H1 (cell line): ENCODE data around the gene KLF5. TPM values are rescaled to one million over a fixed set of nuclear protein-coding genes. Genes with fewer than 3 reads are reported as not detected.

Source experiments
- CTCF ChIA-PET: fragments of 300-600 bp; sonication (Branson Sonifier 250); formaldehyde crosslinking; loops from one replicate; lab custom pipeline; 2021; ENCODE audit not compliant: partially characterized antibody; lab: Charles Lee
- POLR2A ChIA-PET: fragments of 300-600 bp; sonication (Branson Sonifier 250); formaldehyde crosslinking; loops from one replicate; lab custom pipeline; 2021; ENCODE audit warnings: inconsistent platforms; ENCODE audit not compliant: partially characterized antibody; lab: Charles Lee
- DNase-seq, 2 experiments: peaks; one replicate each; pipeline versions ENCODE4 v3.0.0 to v3.0.0-alpha.2; 2010 to 2022; ENCODE audit warnings: low spot score in 2 of 2, low read depth in 1 of 2, mixed read lengths in 1 of 2
- FAIRE-seq: peaks from 2 replicates; lab custom pipeline; 2011; peaks lifted over from hg19 to GRCh38; lab: Jason Lieb, UNC
- H2AFZ ChIP-seq: 2 replicates; pipeline ENCODE4 v1.8.1; 2012; ENCODE audit warnings: low read length, inconsistent platforms
- H2AK5ac ChIP-seq: 2 replicates; pipeline ENCODE4 v1.6.1; 2013; ENCODE audit warnings: low read depth, low read length
- H2BK120ac ChIP-seq: replicated peaks from 2 replicates; pipeline ENCODE3; 2013; ENCODE audit warnings: low read depth, low read length, inconsistent platforms
- H2BK12ac ChIP-seq: 2 replicates; pipeline ENCODE4 v1.6.1; 2013; ENCODE audit warnings: low read depth, low read length
- H2BK15ac ChIP-seq: 2 replicates; pipeline ENCODE4 v1.6.1; 2013; ENCODE audit warnings: low read length
- H2BK20ac ChIP-seq: 2 replicates; pipeline ENCODE4 v1.6.1; 2013; ENCODE audit warnings: low read length
- H2BK5ac ChIP-seq: 2 replicates; pipeline ENCODE4 v1.6.1; 2013; ENCODE audit warnings: low read depth, low read length
- H3K14ac ChIP-seq: 2 replicates; pipeline ENCODE4 v1.6.1; 2013; ENCODE audit warnings: inconsistent platforms; ENCODE audit not compliant: insufficient read length
- H3K18ac ChIP-seq: 2 replicates; pipeline ENCODE4 v1.6.1; 2013; ENCODE audit warnings: low read length; ENCODE audit errors: extremely low read depth
- H3K23ac ChIP-seq: 2 replicates; pipeline ENCODE4 v1.6.1; 2013; ENCODE audit warnings: inconsistent platforms; ENCODE audit not compliant: insufficient read length
- H3K23me2 ChIP-seq: 2 replicates; pipeline ENCODE4 v1.6.1; 2013; ENCODE audit warnings: low read depth, low read length
- H3K27ac ChIP-seq: 2 replicates; pipeline ENCODE4 v1.6.1; 2011; ENCODE audit warnings: low read depth, low read length, inconsistent platforms
- H3K27me3 ChIP-seq, 4 experiments: replicated peaks in 1 of 4; 1 replicate in 1 of 4; 2 replicates in 3 of 4; pipeline versions ENCODE4 v1.6.1 to v1.8.1; 2011 to 2013; ENCODE audit warnings: low read length in 3 of 4, mild to moderate bottlenecking in 3 of 4, inconsistent platforms in 2 of 4, mixed read lengths in 2 of 4, moderate library complexity in 1 of 4; ENCODE audit not compliant: control insufficient read depth in 3 of 4, insufficient read depth in 3 of 4; ENCODE audit errors: extremely low read depth in 1 of 4
- H3K36me3 ChIP-seq, 4 experiments: 2 replicates each; pipeline versions ENCODE4 v1.6.1 to v1.8.1; 2011 to 2013; ENCODE audit warnings: mild to moderate bottlenecking in 4 of 4, low read length in 3 of 4, moderate library complexity in 2 of 4, control low read depth in 1 of 4, inconsistent platforms in 1 of 4; ENCODE audit not compliant: insufficient read depth in 4 of 4, control insufficient read depth in 2 of 4
- H3K4ac ChIP-seq: replicated peaks from 2 replicates; pipeline ENCODE3; 2013; ENCODE audit warnings: low read length, low read depth, mixed read lengths, inconsistent platforms; ENCODE audit not compliant: insufficient read length
- H3K4me1 ChIP-seq, 4 experiments: replicated peaks in 1 of 4; 1 replicate in 1 of 4; 2 replicates in 3 of 4; pipeline versions ENCODE4 v1.6.1 to v1.8.1; 2011 to 2013; ENCODE audit warnings: low read length in 3 of 4, inconsistent platforms in 2 of 4, mixed read lengths in 1 of 4; ENCODE audit not compliant: insufficient read depth in 4 of 4, control insufficient read depth in 3 of 4
- H3K4me2 ChIP-seq, 2 experiments: 2 replicates each; pipeline versions ENCODE4 v1.6.1 to v1.8.1; 2011 to 2013; ENCODE audit warnings: low read depth in 2 of 2, low read length in 2 of 2, control low read depth in 1 of 2, inconsistent platforms in 1 of 2, mild to moderate bottlenecking in 1 of 2; ENCODE audit not compliant: insufficient read depth in 1 of 2
- H3K4me3 ChIP-seq, 4 experiments: fragments of 200-600, 300-600 bp in 1 of 4; sonication (generic), shearing (Covaris generic), sonication (Bioruptor Twin) in 1 of 4; 2 replicates each; pipeline versions ENCODE4 v1.5.1 to v1.8.1; 2011 to 2016; ENCODE audit warnings: low read length in 4 of 4, low read depth in 3 of 4, control low read depth in 2 of 4, inconsistent platforms in 2 of 4, mild to moderate bottlenecking in 2 of 4, mixed read lengths in 1 of 4, moderate library complexity in 1 of 4; ENCODE audit not compliant: insufficient read depth in 2 of 4; ENCODE audit errors: extremely low read depth in 1 of 4
- H3K56ac ChIP-seq: replicated peaks from 2 replicates; pipeline ENCODE3; 2013; ENCODE audit warnings: low read depth, mild to moderate bottlenecking, mixed read lengths, low read length, inconsistent platforms; ENCODE audit not compliant: insufficient read length
- H3K79me1 ChIP-seq: 2 replicates; pipeline ENCODE4 v1.6.1; 2013; ENCODE audit warnings: low read depth, low read length, control low read depth
- H3K79me2 ChIP-seq, 2 experiments: 2 replicates each; pipeline versions ENCODE4 v1.6.1 to v1.8.1; 2012 to 2013; ENCODE audit warnings: low read length in 2 of 2, mild to moderate bottlenecking in 2 of 2, inconsistent platforms in 1 of 2; ENCODE audit not compliant: insufficient read depth in 2 of 2, control insufficient read depth in 1 of 2
- H3K9ac ChIP-seq, 4 experiments: replicated peaks in 1 of 4; 1 replicate in 1 of 4; 2 replicates in 3 of 4; pipeline versions ENCODE4 v1.6.1 to v1.8.1; 2011 to 2013; ENCODE audit warnings: low read depth in 3 of 4, low read length in 3 of 4, control low read depth in 2 of 4, mild to moderate bottlenecking in 2 of 4, moderate library complexity in 2 of 4, inconsistent platforms in 1 of 4; ENCODE audit errors: extremely low read depth in 1 of 4
- H3K9me3 ChIP-seq, 2 experiments: 2 replicates each; pipeline versions ENCODE4 v1.6.1 to v1.8.1; 2012 to 2013; ENCODE audit warnings: mild to moderate bottlenecking in 2 of 2, moderate library complexity in 2 of 2, control low read depth in 1 of 2, inconsistent platforms in 1 of 2, low read depth in 1 of 2, low read length in 1 of 2, mixed read lengths in 1 of 2; ENCODE audit not compliant: insufficient read depth in 2 of 2
- H4K20me1 ChIP-seq, 2 experiments: replicated peaks in 1 of 2; 2 replicates each; pipeline versions ENCODE3 to v1.8.1; 2011 to 2013; ENCODE audit warnings: inconsistent platforms in 2 of 2, low read length in 2 of 2, mild to moderate bottlenecking in 1 of 2; ENCODE audit not compliant: insufficient read depth in 2 of 2, control insufficient read depth in 1 of 2
- H4K5ac ChIP-seq: 2 replicates; pipeline ENCODE4 v1.6.1; 2013; ENCODE audit warnings: low read length, low read depth, mixed read lengths, inconsistent platforms; ENCODE audit not compliant: insufficient read length
- H4K8ac ChIP-seq: 2 replicates; pipeline ENCODE4 v1.8.0; 2013; ENCODE audit warnings: mild to moderate bottlenecking, moderate library complexity, low read length, inconsistent platforms; ENCODE audit not compliant: insufficient read depth; ENCODE audit errors: extremely low read depth
- H4K91ac ChIP-seq: replicated peaks from 2 replicates; pipeline ENCODE3; 2013; ENCODE audit warnings: low read length, mixed read lengths, inconsistent platforms; ENCODE audit not compliant: insufficient read length
- BACH1 ChIP-seq: IDR thresholded peaks from 2 replicates; pipeline ENCODE4 v1.6.1; 2012; ENCODE audit warnings: low read length, improper control_type of control experiment
- CHD1 ChIP-seq: IDR thresholded peaks from 2 replicates; pipeline ENCODE4 v1.6.1; 2012; ENCODE audit warnings: low read depth, low read length, improper control_type of control experiment
- CHD2 ChIP-seq: IDR thresholded peaks from 2 replicates; pipeline ENCODE4 v1.6.1; 2012; ENCODE audit warnings: low read length, improper control_type of control experiment
- CREB1 ChIP-seq: IDR thresholded peaks from 2 replicates; pipeline ENCODE4 v1.6.1; 2012; ENCODE audit warnings: inconsistent platforms
- CTBP2 ChIP-seq: IDR thresholded peaks from 2 replicates; pipeline ENCODE4 v1.7.0; 2011; ENCODE audit warnings: borderline replicate concordance, mild to moderate bottlenecking, moderate library complexity, mixed read lengths, low read length; ENCODE audit not compliant: insufficient read depth, insufficient read length
- HDAC6 ChIP-seq: IDR thresholded peaks from one replicate; pipeline ENCODE4 v1.7.1; 2012; ENCODE audit warnings: low read depth, mild to moderate bottlenecking, inconsistent platforms, low read length, moderate library complexity
- MAFK ChIP-seq: IDR thresholded peaks from 2 replicates; pipeline ENCODE4 v1.6.1; 2012; ENCODE audit warnings: low read depth, mild to moderate bottlenecking, improper control_type of control experiment, low read length
- POLR2A ChIP-seq, 2 experiments: IDR thresholded peaks; 1 replicate in 1 of 2; 2 replicates in 1 of 2; pipeline ENCODE4 v1.6.1; 2011; ENCODE audit warnings: low read depth in 2 of 2, low read length in 2 of 2, mild to moderate bottlenecking in 2 of 2; ENCODE audit errors: control extremely low read depth in 1 of 2
- POU5F1 ChIP-seq: IDR thresholded peaks from 2 replicates; pipeline ENCODE4 v1.6.1; 2011; ENCODE audit warnings: low read depth, mild to moderate bottlenecking, low read length, moderate library complexity
- RBBP5 ChIP-seq: IDR thresholded peaks from 2 replicates; pipeline ENCODE4 v1.7.1; 2012; ENCODE audit warnings: low read depth, mild to moderate bottlenecking, inconsistent platforms, low read length, moderate library complexity, borderline replicate concordance
- RFX5 ChIP-seq: IDR thresholded peaks from 2 replicates; pipeline ENCODE4 v1.6.1; 2011; ENCODE audit warnings: low read depth, low read length, improper control_type of control experiment, borderline replicate concordance
- RNF2 ChIP-seq: fragments of 200-900, 300-1000 bp; sonication (generic); IDR thresholded peaks from 2 replicates; pipeline ENCODE4 v1.7.1; 2016; ENCODE audit warnings: borderline replicate concordance, low read depth, mild to moderate bottlenecking, antibody characterized with exemption, low read length; ENCODE audit not compliant: poor library complexity, severe bottlenecking; ENCODE audit errors: missing control alignments
- SIRT6 ChIP-seq: IDR thresholded peaks from one replicate; pipeline ENCODE4 v1.7.1; 2012; ENCODE audit warnings: low read length, inconsistent platforms
- ZNF274 ChIP-seq: IDR thresholded peaks from 2 replicates; pipeline ENCODE4 v1.7.0; 2012; ENCODE audit warnings: low read length, borderline replicate concordance; ENCODE audit errors: extremely low read depth
- WGBS, 2 experiments: shearing (Covaris generic) in 1 of 2; methylation state at CpG; one replicate each; pipeline versions ENCODE4 v1.1.6 to v1.1.7; 2013 to 2015; ENCODE audit warnings: low lambda C conversion rate in 2 of 2, mixed read lengths in 2 of 2, inconsistent platforms in 1 of 2, low coverage in 1 of 2, missing lambda C conversion rate in 1 of 2; ENCODE audit not compliant: insufficient replicate concordance in 2 of 2, insufficient coverage in 1 of 2, insufficient read length in 1 of 2; ENCODE audit errors: extremely low coverage in 1 of 2, missing lambda C conversion rate in 1 of 2; 5-methylcytosine and 5-hydroxymethylcytosine counted together
- polyA plus RNA-seq, 7 experiments: library from polyadenylated mRNA; depleted of rRNA in 3 of 7; stranded (reverse) in 5 of 7; unstranded in 2 of 7; fragments of >200 nt in 5 of 7; fragments of 200-250 nt in 2 of 7; gene quantifications; 1 replicate in 5 of 7; 2 replicates in 1 of 7; 4 replicates in 1 of 7; pipeline versions ENCODE4 v1.2.1 to v1.2.3, GENCODE V29; 2011 to 2013; ENCODE audit warnings: missing spikeins in 2 of 7, mixed read lengths in 2 of 7
- total RNA-seq: library from RNA; stranded (reverse); fragmentation: NEBNext Ultra II Directional; extraction: Animal tissue kit (Norgen Biotek cat#: 25700); gene quantifications from 2 replicates; pipeline ENCODE4 v1.2.1, GENCODE V29; 2021
- TF ChIP-seq, protein P1 (sequence below): IDR thresholded peaks from 2 replicates; pipeline ENCODE4 v1.6.1; 2012; ENCODE audit warnings: inconsistent platforms

Gene KLF5
- total and polyA plus RNA-seq, 2 of the 8 experiments (the other 6 are each of a cell fraction or from before 2014, with no cell fraction given): 1.2 to 2.3 TPM

- H2BK120ac ChIP-seq: no peak overlapping the region
- peaks cover 0 to 15% (median 1%) of the 10 kb centered on the region in 4 experiments; a peak in 5 of 7 replicates for H3K4me1 ChIP-seq
- H3K56ac ChIP-seq: no peak overlapping the region
- H3K4me2 ChIP-seq: no peak overlapping the region; a peak in 1 of 4 replicates
- CTCF ChIA-PET: interaction anchor here (0.6 to 1.0 kb wide), 2 partner anchors 23 to 203 kb away, joined by 4 read pairs; no protein-coding TSS in a partner anchor
- no peak overlapping the region for H2BK15ac ChIP-seq
- H4K5ac ChIP-seq: no peak overlapping the region
- no peak overlapping the region for H2AFZ ChIP-seq
- H4K20me1 ChIP-seq: peaks cover 0 to 4% of the 10 kb centered on the region in 2 experiments
- H4K8ac ChIP-seq: no peak overlapping the region
- H3K4ac ChIP-seq: no peak overlapping the region
- H3K36me3 ChIP-seq: no peaks in the 10 kb centered on the region
- H2BK20ac ChIP-seq: no peak overlapping the region
- no peak overlapping the region for H4K91ac ChIP-seq
- no peak overlapping the region for H2AK5ac ChIP-seq
- no peak overlapping the region for H3K27ac ChIP-seq
- H3K4me3 ChIP-seq: no peak overlapping the region
- H3K9me3 ChIP-seq: no peaks in the 10 kb centered on the region
- no peak overlapping the region for H2BK5ac ChIP-seq
- DNase-seq (no peak), FAIRE-seq (no peak)
- POLR2A ChIA-PET: interaction anchor here (2.5 kb wide), 1 partner anchor 12 kb away, joined by 6 read pairs; no protein-coding TSS in a partner anchor
- H3K79me2 ChIP-seq: no peaks in the 10 kb centered on the region
- H2BK12ac ChIP-seq: no peak overlapping the region
- 79% methylated on average over 3 of the region's 3 CpGs; no CpG with 5 or more reads in 1 of the 2 experiments for WGBS, 2 experiments
- H3K9ac ChIP-seq: no peak overlapping the region
- peaks cover 3% of the 10 kb centered on the region for H3K23me2 ChIP-seq
- H3K79me1 ChIP-seq: 0 out of 2 replicates have a peak, but pooled peaks cover 2% of the 10 kb centered on the region
- H3K14ac ChIP-seq: no peak overlapping the region
- H3K18ac ChIP-seq: no peak overlapping the region
- peaks cover 13 to 41% (median 30%) of the 10 kb centered on the region in 4 experiments for H3K27me3 ChIP-seq
- H3K23ac ChIP-seq: no peak overlapping the region
- TF ChIP-seq POLR2A (IDR thresholded peaks at IDR 0.05; ENCODE audit: control extremely low read depth in 1 of 2, low read depth in 2 of 2, low read length in 2 of 2): no peak
- TF ChIP-seq CTBP2: no peak
- TF ChIP-seq POU5F1: no peak
- TF ChIP-seq RNF2: no peak
- TF ChIP-seq BACH1: no peak
- TF ChIP-seq RFX5: no peak
- TF ChIP-seq CREB1: no peak
- no peak for TF ChIP-seq CHD2
- TF ChIP-seq SIRT6: no peak
- TF ChIP-seq MAFK: no peak
- no peak for TF ChIP-seq CHD1
- no peak for TF ChIP-seq HDAC6
- TF ChIP-seq ZNF274: no peak
- no peak for TF ChIP-seq RBBP5
- TF ChIP-seq, protein P1, sequence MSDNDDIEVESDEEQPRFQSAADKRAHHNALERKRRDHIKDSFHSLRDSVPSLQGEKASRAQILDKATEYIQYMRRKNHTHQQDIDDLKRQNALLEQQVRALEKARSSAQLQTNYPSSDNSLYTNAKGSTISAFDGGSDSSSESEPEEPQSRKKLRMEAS: no peak
Observed at GRCh38 chr13:73063166-73063565, 4.4 kb downstream of the KLF5 start.
